HG03457 (cell line): ENCODE data around the gene RNF213.
"Not testable (repeated sequence)": the region's sequence is repeated elsewhere in the genome, so short reads cannot be mapped to it uniquely, and the experiment has no call there.

Experiments
- ATAC-seq: cut with Tn5 transposase; IDR thresholded peaks from one replicate; pipeline ENCODE4 v1.9.1; 2021; ENCODE audit warnings: moderate number of reproducible peaks; ENCODE audit not compliant: unreplicated experiment

Gene RNF213

DNA sequence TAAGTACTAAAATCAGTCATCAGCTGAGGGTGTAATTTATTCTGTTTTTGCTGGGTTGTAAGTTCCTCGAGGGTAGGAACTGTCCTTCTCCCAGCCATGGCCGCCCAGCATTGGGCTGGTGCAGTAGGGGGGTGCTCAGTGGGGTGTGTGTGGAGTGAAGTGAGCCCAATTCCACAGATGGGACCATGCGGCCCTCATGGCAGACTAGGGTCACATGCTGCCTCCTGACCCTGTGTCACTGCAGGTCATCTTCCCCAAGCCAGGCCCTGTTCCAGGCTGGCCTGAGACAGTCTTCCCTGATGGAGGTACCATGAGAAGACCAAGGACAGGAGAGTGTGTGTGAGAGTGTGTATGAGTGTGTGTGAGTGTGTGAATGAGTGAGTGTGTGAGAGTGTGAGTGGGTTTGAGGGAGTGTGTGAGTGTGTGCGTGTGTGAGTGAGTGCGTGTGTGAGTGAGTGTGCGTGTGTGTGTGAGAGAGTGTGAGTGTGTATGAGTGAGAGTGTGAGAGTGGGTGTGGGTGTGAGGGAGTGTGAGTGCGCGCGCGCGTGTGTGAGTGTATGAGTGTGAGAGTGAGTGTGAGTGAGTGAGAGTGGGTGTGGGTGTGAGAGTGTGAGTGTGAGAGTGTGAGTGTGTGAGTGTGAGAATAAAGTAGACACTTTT lies 36.7 kb upstream of the RNF213 start:
- no peak for ATAC-seq

GRCh38 chr17:80224683-80225082 lies 36.0 kb upstream of the RNF213 start:
- ATAC-seq, result no peak

DNA sequence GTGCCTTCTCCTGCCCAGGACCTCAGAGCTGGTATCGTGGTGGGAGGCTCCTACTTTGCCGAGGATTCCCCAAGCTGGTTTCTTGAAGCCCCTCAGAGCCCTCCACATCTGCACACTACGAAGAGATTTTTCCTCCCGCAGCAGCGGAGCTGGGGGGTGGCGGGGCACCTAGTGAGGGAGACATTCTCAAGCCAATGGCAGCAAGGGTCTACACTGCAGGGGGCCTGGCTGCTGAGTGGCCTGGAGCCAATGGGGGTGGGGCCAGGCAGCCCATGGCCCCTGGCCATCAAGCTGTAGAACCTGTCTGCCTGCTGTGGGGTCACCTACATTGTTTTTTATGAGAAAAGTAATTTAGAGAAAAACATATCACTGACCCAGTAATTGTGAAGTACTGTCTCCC lies 35.4 kb upstream of the RNF213 start:
- ATAC-seq, result no peak

GRCh38 chr17:80227156-80227555 lies 33.5 kb upstream of the RNF213 start:
- ATAC-seq, result no peak

DNA sequence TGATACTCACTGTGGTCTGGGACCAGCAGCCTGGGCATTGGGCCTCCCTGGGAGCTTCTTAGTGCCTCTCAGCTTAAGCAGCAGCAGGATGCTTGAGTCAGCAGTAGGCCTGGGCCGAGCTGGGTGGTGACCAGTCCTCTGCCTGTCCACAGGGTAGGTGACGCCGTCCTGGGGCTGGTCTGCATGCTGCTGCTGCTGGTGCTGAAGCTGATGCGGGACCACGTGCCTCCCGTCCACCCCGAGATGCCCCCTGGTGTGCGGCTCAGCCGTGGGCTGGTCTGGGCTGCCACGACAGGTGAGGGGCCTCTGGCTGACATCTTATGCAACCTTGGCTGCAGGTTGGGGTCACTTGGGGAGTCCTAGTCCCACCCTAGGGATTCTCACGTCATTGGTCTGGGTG lies 33.0 kb upstream of the RNF213 start:
- ATAC-seq, result no peak

DNA sequence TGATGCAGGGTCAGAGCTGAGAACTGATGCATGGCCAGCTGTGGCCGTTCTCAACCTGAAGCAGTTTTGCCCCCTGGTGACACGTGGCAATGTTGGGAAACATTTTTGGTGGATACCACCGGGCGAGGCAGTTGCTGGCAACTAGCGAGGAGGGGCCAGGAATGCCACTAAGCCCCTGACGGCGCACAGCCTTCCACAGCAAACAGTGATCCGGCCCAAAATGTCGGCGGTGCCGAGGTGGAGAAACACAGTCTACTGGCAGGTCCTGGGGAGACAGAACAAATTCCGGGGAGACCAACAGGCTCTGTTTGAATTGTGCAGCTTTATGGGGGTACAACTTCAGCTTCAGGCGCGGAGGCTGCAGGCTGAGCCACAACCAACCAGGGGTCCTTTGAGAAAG lies 32.2 kb upstream of the RNF213 start:
- ATAC-seq, result no peak

- ATAC-seq, result no peak
Measured at GRCh38 chr17:80229011-80229410, 31.6 kb upstream of the RNF213 start.

GRCh38 chr17:80232438-80232837 lies 28.2 kb upstream of the RNF213 start:
- no peak for ATAC-seq

DNA sequence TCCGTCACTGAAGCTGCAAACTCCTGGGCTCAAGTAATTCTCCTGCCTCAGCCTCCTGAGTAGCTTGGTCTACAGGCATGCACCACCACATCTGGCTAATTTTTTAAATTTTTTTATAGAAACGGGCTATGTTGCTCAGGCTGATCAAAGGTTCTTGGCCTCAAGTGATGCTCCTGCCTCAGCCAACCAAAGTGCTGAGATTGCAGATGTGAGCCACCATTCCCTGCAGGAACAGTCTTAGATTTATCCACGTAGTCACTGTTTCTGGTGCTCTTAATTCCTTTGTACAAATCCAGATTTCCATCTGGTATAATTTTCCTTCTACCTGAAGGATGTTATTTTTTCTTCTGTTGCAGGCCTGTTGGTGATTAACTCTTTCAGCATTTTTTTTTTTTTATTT lies 27.4 kb upstream of the RNF213 start:
- ATAC-seq, result no peak

- ATAC-seq, result no peak
Measured at GRCh38 chr17:80236911-80237310, 23.7 kb upstream of the RNF213 start.

GRCh38 chr17:80237386-80237785 lies 23.3 kb upstream of the RNF213 start:
- no peak for ATAC-seq

- no peak for ATAC-seq
Measured at GRCh38 chr17:80242505-80242904, 18.1 kb upstream of the RNF213 start.

DNA sequence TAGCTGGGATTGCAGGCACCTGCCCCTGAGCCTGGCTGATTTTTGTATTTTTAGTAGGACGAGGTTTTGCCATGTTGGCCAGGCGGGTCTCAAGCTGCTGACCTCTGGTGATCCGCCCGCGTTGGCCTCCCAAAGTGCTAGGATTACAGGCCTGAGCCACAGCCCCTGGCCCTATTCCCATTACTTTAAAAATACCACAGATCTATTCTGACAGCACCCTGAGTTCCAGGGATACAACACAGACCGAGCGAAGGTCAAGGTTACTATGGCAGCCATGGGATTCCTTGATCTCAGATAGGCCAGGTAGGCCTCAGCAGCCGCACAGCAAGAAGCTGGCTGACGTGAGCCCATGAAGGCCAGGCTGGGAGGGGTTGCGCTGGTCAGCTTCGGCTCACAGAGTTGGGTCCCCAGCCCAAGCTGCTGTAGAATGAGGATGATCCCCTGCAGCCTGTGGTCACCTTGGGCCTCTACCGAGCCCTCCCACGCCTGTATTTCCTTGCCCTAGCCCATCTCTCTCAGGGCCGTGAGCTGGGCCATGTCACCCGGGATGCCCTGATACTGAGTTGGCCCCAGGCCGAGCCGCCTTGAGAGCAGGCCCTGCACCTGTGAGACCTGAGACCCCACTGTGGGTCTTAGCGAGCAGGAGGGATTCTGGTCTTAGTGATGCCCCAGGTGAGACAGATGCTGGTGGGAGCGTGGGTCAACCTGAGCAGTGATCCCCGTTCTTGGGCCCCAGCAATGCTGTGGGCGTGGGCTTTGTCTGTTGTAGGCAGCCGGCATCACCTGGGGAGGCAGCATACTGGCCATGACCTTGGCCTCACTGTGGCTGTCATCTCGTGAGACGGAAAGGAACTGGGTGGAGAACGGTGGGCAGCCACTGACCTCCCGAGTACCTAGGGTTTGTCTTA lies 16.9 kb upstream of the RNF213 start:
- ATAC-seq, result no peak

GRCh38 chr17:80244448-80244847 lies 16.2 kb upstream of the RNF213 start:
- not testable (repeated sequence) for ATAC-seq

DNA sequence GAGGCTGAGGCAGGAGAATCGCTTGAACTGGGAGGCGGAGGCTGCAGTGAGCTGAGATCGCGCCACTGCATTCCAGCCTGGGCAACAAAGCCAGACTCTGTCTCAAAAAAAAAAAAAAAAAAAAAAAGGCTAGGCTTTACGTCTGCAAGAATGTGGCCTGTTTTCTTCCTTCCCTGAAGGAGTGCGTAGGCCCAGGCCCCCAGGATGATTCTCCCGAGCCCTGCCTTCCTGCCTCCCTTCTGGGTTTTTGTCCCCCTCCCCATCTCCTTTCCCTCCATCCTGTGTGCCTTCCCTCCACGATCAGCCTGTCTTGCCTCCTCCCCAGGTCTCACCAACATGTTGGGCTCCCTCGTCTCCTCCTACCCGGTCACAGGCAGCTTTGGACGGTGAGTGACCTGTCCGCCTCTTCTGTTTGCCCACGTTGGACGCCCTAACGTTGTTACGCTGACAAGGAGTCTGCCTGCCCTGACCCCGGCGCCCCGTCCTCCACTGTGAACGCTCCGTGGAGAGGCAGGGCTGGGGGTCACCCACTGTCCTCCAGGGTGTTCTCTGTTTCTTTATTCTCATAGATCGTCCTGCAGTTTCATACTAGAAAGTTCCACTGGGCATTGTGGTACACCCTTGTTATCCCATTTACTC lies 15.7 kb upstream of the RNF213 start:
- no peak for ATAC-seq

DNA sequence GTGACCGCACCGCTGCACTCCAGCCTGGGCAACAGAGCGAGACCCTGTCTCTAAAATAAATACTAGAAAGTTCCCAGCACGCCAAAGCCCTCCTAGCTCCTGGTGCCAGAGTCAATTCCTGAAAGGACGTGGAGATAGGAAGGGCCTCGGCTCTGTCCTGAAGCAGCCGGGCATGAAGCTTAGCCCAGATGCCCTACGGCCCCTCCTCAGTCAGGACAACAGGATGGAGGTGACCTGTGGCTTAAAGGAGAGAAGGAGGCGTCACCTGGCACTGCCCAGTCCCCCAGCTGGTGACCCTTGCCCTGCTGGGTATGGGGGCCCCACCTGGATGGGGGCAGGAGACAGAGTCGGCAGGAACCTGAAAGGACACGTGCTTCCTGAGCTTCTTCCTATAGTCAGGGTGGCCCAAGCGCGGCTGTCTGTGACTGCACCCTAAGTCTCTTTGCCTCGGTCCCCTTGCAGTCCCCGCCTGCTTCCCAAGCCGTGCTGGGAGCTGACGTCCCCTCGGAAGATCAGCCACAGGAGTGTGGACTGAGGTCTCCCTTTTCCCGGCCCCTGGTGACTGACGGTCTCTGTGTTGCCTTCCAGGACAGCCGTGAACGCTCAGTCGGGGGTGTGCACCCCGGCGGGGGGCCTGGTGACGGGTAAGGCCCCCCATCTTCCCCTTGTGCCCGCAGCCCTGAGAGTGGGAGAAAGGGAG lies 14.9 kb upstream of the RNF213 start:
- ATAC-seq, result no peak

GRCh38 chr17:80246266-80246681 lies 14.4 kb upstream of the RNF213 start:
- ATAC-seq, result no peak

GRCh38 chr17:80246726-80247125 lies 13.9 kb upstream of the RNF213 start:
- no peak for ATAC-seq

- ATAC-seq, result no peak
Measured at GRCh38 chr17:80247561-80247960, 13.1 kb upstream of the RNF213 start.

GRCh38 chr17:80248001-80248893 lies 12.4 kb upstream of the RNF213 start:
- no peak for ATAC-seq
